Measurements from ENCODE around the gene ARRB2. TPM values are rescaled to one million over a fixed set of nuclear protein-coding genes. Genes with fewer than 3 reads are reported as not detected.

The ARRB2 gene
- total and polyA plus RNA-seq, 4 experiments from 2014 or later: 54.5 to 341 (median 198) TPM

DNA sequence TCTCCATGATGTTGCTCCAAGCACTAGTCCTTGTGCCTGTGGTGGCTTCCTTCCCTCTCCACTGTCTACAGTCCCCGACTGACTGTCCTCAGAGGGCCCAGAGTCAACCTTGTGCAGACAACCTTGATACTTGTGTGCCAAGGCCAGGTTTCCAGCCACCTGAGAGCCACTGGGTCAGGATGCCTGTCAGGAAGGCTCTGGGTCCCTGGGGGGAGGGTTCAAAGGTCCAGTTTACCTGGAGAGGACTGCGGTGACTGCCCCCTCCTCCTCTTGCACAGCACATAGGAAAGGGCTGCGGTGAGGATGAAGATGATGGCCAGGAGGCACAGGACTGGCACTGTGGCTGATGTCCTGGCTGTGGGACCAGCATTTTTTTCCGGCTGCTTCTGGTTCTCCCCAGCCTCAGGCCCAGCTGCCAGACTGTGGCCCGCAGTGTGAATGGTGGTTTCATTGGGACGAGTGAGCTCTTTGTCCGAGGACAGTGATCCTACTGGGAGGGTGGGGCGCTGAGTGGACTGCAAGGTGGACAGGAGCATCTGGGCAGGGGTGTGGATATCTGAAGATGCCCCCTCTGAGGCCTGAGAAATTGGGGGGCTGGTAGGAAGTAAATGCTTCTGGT lies 24.5 kb downstream of the ARRB2 start:
- ChIA-PET POLR2A (ENCODE audit: partially characterized antibody) (interaction anchor here (1.1 to 1.3 kb wide), 2 partner anchors 13 to 23 kb away, joined by 4 to 5 read pairs; no protein-coding TSS in a partner anchor), CTCF (ENCODE audit: partially characterized antibody) (interaction anchor here (1.2 to 2.1 kb wide), 3 partner anchors 25 to 55 kb away, joined by 3 to 12 read pairs (median 4); no protein-coding TSS in a partner anchor)
- Histone ChIP-seq H3K9me3 (ENCODE audit: control insufficient read depth in 1 of 2, low read length in 2 of 2) (no peaks in the 10 kb centered on the region), H3K4me1 (ENCODE audit: insufficient read depth, low read length) (peaks cover 30% of the 10 kb centered on the region), H3K27ac (ENCODE audit: low read depth, low read length) (no peak overlapping the region), H3K4me3 (ENCODE audit: low read length in 2 of 2) (no peak overlapping the region), H3K36me3 (ENCODE audit: insufficient read depth, low read length) (peaks cover 4% of the 10 kb centered on the region), H3K27me3 (ENCODE audit: insufficient read depth, low read length) (no peaks in the 10 kb centered on the region)
- H3K27ac Mint-ChIP-seq: no peak overlapping the region
- H3K27me3 Mint-ChIP-seq: peaks cover 0 to 3% of the 10 kb centered on the region in 2 donors
- no peak for DNase-seq
- peaks cover 14 to 43% (median 24%) of the 10 kb centered on the region in 4 donors for H3K4me1 Mint-ChIP-seq
- peaks cover 0 to 4% of the 10 kb centered on the region in 2 donors for H3K36me3 Mint-ChIP-seq
- peak overlapping the region in 1 of 8 donors; percentile 43 for H3K4me3 Mint-ChIP-seq
- no peaks in the 10 kb centered on the region for H3K9me3 Mint-ChIP-seq
- intact Hi-C loops (cut with micrococcal nuclease): loop anchor here (5.0 kb wide), 1 partner anchor 207 kb away; the partner anchor contains the start of genes RNF167 and SLC25A11

DNA sequence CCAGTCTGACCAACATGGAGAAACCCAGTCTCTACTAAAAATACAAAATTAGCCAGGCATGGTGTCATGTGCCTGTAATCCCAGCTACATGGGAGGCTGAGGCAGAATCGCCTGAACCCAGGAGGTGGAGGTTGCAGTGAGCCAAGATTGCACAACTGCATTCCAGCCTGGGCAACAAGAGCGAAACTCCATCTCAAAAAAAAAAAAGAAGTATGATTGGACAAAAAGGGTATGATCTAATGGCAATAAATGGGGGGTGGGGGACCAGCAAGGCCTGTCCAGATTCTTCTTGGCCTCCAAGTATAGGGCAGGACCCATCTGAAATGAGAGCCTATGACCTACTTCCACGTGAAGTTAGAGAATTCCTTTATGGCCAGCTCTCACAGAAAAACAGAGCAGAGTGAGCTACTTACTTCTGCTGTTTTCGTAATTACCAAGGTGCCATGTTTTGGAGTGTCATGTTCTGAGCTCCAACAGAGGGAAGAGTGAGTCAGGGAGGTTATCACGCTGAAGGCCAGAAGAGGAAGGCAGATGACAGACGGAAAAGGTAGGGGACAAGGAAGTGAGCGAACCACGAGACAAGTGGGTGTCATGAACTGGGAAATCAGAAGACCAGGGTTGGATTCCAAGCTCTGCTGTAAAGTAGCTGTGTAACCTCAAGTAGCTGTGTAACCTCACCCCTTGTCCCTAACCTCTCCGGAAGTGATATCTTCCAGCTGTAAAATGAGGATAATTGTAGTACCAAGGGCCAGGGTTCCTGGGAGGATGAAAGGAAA lies 25.6 kb downstream of the ARRB2 start:
- Mint-ChIP-seq H3K36me3 (peaks cover 0 to 4% of the 10 kb centered on the region in 2 donors), H3K9me3 (no peaks in the 10 kb centered on the region), H3K27me3 (peaks cover 0 to 3% of the 10 kb centered on the region in 2 donors), H3K27ac (peak overlapping the region in 3 of 7 donors; percentile 31 to 66 (median 38)), H3K4me3 (peak overlapping the region in 2 of 8 donors; percentile 15 to 57), H3K4me1 (peaks cover 15 to 41% (median 23%) of the 10 kb centered on the region in 4 donors)
- Histone ChIP-seq H3K4me3 (ENCODE audit: low read length in 2 of 2) (no peak overlapping the region), H3K27ac (ENCODE audit: low read depth, low read length) (no peak overlapping the region), H3K9me3 (ENCODE audit: control insufficient read depth in 1 of 2, low read length in 2 of 2) (no peaks in the 10 kb centered on the region), H3K4me1 (ENCODE audit: insufficient read depth, low read length) (peaks cover 32% of the 10 kb centered on the region), H3K36me3 (ENCODE audit: insufficient read depth, low read length) (peaks cover 4% of the 10 kb centered on the region), H3K27me3 (ENCODE audit: insufficient read depth, low read length) (no peaks in the 10 kb centered on the region)
- no peak for DNase-seq
- CTCF ChIA-PET (ENCODE audit: partially characterized antibody): interaction anchor here (1.0 to 2.1 kb wide), 3 partner anchors 25 to 54 kb away, joined by 3 to 12 read pairs (median 4); partner anchors contain the start of gene ARRB2
- intact Hi-C loops (cut with micrococcal nuclease): no loop called here
- POLR2A ChIA-PET (ENCODE audit: partially characterized antibody): interaction anchor here (1.4 kb wide), 1 partner anchor 54 kb away, joined by 5 read pairs; no protein-coding TSS in a partner anchor

DNA sequence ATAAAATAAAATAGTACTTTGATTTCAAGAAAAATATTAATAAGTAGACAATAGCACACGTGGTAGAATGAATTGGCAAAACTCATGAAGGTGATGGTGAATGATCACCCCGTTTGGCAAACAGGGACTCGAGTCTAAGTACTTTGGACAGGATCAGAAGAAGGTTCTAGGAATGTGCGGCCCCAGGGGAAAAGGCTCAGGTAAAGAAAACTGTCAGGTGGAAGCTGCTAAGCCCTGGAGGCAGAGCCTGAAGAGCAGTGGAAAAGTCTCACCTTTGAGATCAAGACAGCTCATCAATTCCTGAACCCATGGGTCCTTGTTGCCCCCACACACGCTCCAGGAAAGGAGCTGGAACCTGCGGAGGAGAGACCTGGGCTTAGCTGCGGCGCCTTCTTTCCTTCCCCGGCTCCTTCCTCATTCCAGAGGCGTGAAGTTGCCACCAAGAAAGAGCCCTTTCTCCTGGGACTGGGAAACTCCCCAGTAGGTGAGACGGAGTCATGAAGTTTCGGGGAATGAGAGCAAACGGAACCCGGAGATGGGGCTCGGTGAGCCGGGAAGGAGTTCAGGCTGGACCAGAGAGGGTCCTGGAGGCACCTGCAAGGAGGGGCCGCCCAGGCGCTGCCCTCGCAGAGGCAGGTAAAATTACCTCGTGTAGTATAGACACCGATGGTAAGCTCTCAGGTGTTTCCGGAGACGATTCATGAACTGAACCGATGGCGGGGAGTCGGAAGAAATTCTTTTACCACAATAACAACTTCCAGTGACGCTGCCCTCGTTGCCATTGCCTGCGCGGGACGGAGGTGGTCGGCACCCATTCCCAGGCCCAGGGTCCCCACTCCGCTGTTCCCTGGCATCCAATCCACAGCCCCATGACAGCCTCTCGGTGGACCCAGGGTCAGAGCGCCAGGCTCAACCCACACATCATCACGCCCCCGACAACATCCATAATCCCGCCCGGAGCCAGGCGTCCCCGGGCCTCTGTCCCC lies 28.0 kb downstream of the ARRB2 start:
- peak overlapping the region; percentile 87 to 95 (median 92) for H3K4me3 Mint-ChIP-seq
- peak overlapping the region; percentile 77 to 97 (median 93) for H3K27ac Mint-ChIP-seq
- no peaks in the 10 kb centered on the region for H3K9me3 Mint-ChIP-seq
- Histone ChIP-seq H3K4me3 (ENCODE audit: low read length in 2 of 2) (peak overlapping the region in 1 of 2 donors; percentile 67), H3K4me1 (ENCODE audit: insufficient read depth, low read length) (peaks cover 19% of the 10 kb centered on the region), H3K9me3 (ENCODE audit: control insufficient read depth in 1 of 2, low read length in 2 of 2) (no peaks in the 10 kb centered on the region), H3K27me3 (ENCODE audit: insufficient read depth, low read length) (no peaks in the 10 kb centered on the region), H3K36me3 (ENCODE audit: insufficient read depth, low read length) (no peaks in the 10 kb centered on the region), H3K27ac (ENCODE audit: low read depth, low read length) (peak overlapping the region; percentile 25)
- DNase-seq: peak; percentile 22 to 56 (median 43)
- peaks cover 10 to 22% (median 16%) of the 10 kb centered on the region in 4 donors for H3K4me1 Mint-ChIP-seq
- ChIA-PET CTCF (ENCODE audit: partially characterized antibody) (interaction anchor here (0.6 to 1.6 kb wide), 5 partner anchors 23 to 142 kb away, joined by 3 to 6 read pairs (median 3); partner anchors contain the start of genes ARRB2 and PELP1), POLR2A (ENCODE audit: partially characterized antibody) (interaction anchor here (0.8 to 1.9 kb wide), 5 partner anchors 23 to 52 kb away, joined by 3 to 6 read pairs (median 4); no protein-coding TSS in a partner anchor)
- H3K36me3 Mint-ChIP-seq: no peaks in the 10 kb centered on the region
- intact Hi-C loops (cut with micrococcal nuclease): loop anchor here (1.0 to 2.0 kb wide), 2 partner anchors 28 to 144 kb away; partner anchors contain the start of gene ARRB2
- H3K27me3 Mint-ChIP-seq: peaks cover 1 to 6% of the 10 kb centered on the region in 2 donors

DNA sequence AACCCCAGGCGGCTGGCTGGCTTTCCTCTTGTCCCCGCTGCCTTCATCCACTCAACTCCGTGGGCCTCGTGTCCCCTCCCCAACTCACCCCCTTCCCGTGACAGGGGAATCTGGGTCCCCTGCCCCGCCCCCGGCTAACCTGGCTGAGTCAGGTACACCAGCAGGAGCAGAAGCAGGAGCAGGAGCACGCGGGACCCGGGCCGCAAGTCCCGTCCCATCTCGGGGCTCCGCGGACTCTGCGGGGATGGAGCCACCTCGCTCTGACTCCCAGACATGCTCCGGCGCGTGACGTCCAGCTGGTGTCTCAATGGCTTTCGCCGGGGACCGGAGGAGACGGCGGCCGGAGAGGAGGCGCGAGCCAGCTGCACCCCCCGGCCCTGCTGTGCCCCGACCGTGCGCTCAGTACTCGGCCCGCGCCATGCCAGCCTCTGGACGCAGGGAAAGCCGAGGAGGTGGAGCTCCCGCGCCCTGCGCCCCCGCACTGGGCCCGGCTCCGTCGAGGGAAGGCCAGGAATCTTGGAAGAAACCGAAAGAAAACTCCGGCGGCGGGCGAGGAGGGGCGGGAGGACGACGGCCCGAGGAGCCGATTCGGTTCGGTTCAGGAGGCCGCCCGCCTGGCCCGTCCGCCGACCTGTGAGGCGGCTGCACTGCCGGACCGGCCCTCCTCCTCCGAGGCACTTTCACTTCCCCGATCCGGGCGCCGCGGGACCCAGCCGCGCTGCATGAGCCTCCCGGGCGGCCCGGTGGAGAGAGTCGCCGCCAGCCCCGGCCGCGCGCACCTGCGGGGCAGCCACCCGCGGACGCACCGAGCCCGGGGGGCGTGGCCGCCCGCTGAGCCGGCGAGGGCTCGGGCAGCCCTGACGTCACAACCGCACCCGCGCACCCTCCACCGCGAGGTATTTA lies 28.9 kb downstream of the ARRB2 start, which contains the start of the genes CXCL16 and ZMYND15:
TSS of gene CXCL16 (minus strand) at position 807 of the 903 bp plus-strand sequence. CDS start at position 218, 589 bp downstream.
TSS of gene ZMYND15 (plus strand) at position 712 of the 903 bp plus-strand sequence. CDS start 716 bp downstream, outside the sequence.
- POLR2A ChIA-PET (ENCODE audit: partially characterized antibody): interaction anchor here (0.8 to 1.9 kb wide), 6 partner anchors 24 to 209 kb away, joined by 3 to 6 read pairs (median 4); partner anchors contain the start of genes ARRB2 and PFN1
- intact Hi-C loops (cut with micrococcal nuclease): loop anchor here (1.0 to 2.0 kb wide), 2 partner anchors 29 to 143 kb away; partner anchors contain the start of gene ARRB2
- no peaks in the 10 kb centered on the region for H3K36me3 Mint-ChIP-seq
- no peaks in the 10 kb centered on the region for H3K36me3 ChIP-seq (ENCODE audit: insufficient read depth, low read length)
- H3K4me3 Mint-ChIP-seq: peak within 1 kb of the TSS; percentile 90 to 95 (median 92)
- peak within 1 kb of the TSS; percentile 25 for H3K27ac ChIP-seq (ENCODE audit: low read depth, low read length)
- peak within 1 kb of the TSS; percentile 77 to 97 (median 93) for H3K27ac Mint-ChIP-seq
- peak within 1 kb of the TSS; percentile 23 to 67 for H3K4me3 ChIP-seq (ENCODE audit: low read length in 2 of 2)
- H3K4me1 Mint-ChIP-seq: peaks cover 10 to 22% (median 14%) of the 10 kb centered on the region in 4 donors
- no peaks in the 10 kb centered on the region for H3K27me3 ChIP-seq (ENCODE audit: insufficient read depth, low read length)
- CTCF ChIA-PET (ENCODE audit: partially characterized antibody): interaction anchor here (1.6 kb wide), 1 partner anchor 29 kb away, joined by 4 read pairs; the partner anchor contains the start of gene ARRB2
- H3K27me3 Mint-ChIP-seq: peaks cover 1 to 6% of the 10 kb centered on the region in 2 donors
- H3K9me3 Mint-ChIP-seq: no peaks in the 10 kb centered on the region
- peaks cover 19% of the 10 kb centered on the region for H3K4me1 ChIP-seq (ENCODE audit: insufficient read depth, low read length)
- peak; percentile 63 to 81 (median 67) for DNase-seq
- no peaks in the 10 kb centered on the region for H3K9me3 ChIP-seq (ENCODE audit: control insufficient read depth in 1 of 2, low read length in 2 of 2)

DNA sequence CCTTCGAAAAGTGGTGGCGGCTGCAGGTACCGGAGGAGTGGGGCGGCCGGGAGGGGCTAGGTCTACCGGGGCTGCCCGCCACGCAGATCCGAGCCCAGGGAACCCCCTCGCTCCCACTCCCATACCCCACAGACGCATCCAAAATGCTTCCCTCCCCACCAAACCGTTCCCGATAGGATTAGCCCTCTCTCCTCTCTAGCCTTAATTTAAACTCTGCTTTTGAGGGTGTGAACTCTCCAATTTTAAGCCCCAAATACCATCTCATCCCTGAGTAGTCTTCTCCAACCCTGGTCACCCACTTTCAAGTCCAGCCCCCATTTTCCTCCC lies 29.6 kb downstream of the ARRB2 start:
- ChIA-PET CTCF (ENCODE audit: partially characterized antibody) (no interaction called here), POLR2A (ENCODE audit: partially characterized antibody) (interaction anchor here (0.8 to 1.7 kb wide), 4 partner anchors 24 to 208 kb away, joined by 3 to 6 read pairs (median 4); partner anchors contain the start of genes ARRB2 and PFN1)
- Histone ChIP-seq H3K27ac (ENCODE audit: low read depth, low read length) (no peak overlapping the region), H3K4me1 (ENCODE audit: insufficient read depth, low read length) (peaks cover 19% of the 10 kb centered on the region), H3K27me3 (ENCODE audit: insufficient read depth, low read length) (no peaks in the 10 kb centered on the region), H3K36me3 (ENCODE audit: insufficient read depth, low read length) (no peaks in the 10 kb centered on the region), H3K4me3 (ENCODE audit: low read length in 2 of 2) (peak overlapping the region in 1 of 2 donors; percentile 67), H3K9me3 (ENCODE audit: control insufficient read depth in 1 of 2, low read length in 2 of 2) (no peaks in the 10 kb centered on the region)
- intact Hi-C loops (cut with micrococcal nuclease): no loop called here
- Mint-ChIP-seq H3K4me3 (peak overlapping the region; percentile 83 to 90 (median 87)), H3K9me3 (no peaks in the 10 kb centered on the region), H3K27ac (peak overlapping the region; percentile 65 to 90 (median 82)), H3K36me3 (no peaks in the 10 kb centered on the region), H3K27me3 (peaks cover 1 to 6% of the 10 kb centered on the region in 2 donors), H3K4me1 (peaks cover 10 to 22% (median 13%) of the 10 kb centered on the region in 4 donors)
- DNase-seq: no peak
